GM19043 (cell line): ENCODE results near the gene SLC35G3.
"Not testable (repeated sequence)": the region's sequence is repeated elsewhere in the genome, so short reads cannot be mapped to it uniquely, and the experiment has no call there.

Experiments
- ATAC-seq: cut with Tn5 transposase; IDR thresholded peaks from one replicate; pipeline ENCODE4 v1.9.1; 2021; ENCODE audit warnings: low read depth; ENCODE audit not compliant: unreplicated experiment

Gene SLC35G3

GRCh38 chr17:35194001-35194400, at the start of gene SLC35G3:
TSS of gene SLC35G3 (minus strand) at chr17:35194393. CDS start at chr17:35194307, 86 bp downstream.
- not testable (repeated sequence) for ATAC-seq

- no peak for ATAC-seq
Measured at GRCh38 chr17:35243561-35244340, 49.6 kb upstream of the SLC35G3 start.

GRCh38 chr17:35242805-35243560, 48.8 kb upstream of the SLC35G3 start, which contains the start of gene SLFN5:
TSS of gene SLFN5 (plus strand) at chr17:35243072. CDS start at chr17:35258691, 15,619 bp downstream.
- ATAC-seq: peak; percentile 65

- ATAC-seq: peak; percentile 50
Measured at GRCh38 chr17:35242158-35242804, 48.1 kb upstream of the SLC35G3 start.

- no peak for ATAC-seq
Measured at GRCh38 chr17:35241520-35241919, 47.3 kb upstream of the SLC35G3 start.

- no peak for ATAC-seq
Measured at GRCh38 chr17:35240861-35241260, 46.7 kb upstream of the SLC35G3 start.

- ATAC-seq: no peak
Measured at GRCh38 chr17:35239823-35240222, 45.6 kb upstream of the SLC35G3 start.

GRCh38 chr17:35238821-35239220, 44.6 kb upstream of the SLC35G3 start:
- no peak for ATAC-seq

- no peak for ATAC-seq
Measured at GRCh38 chr17:35236821-35237220, 42.6 kb upstream of the SLC35G3 start.

- no peak for ATAC-seq
Measured at GRCh38 chr17:35235917-35236316, 41.7 kb upstream of the SLC35G3 start.

- ATAC-seq: no peak
Measured at GRCh38 chr17:35235289-35235688, 41.1 kb upstream of the SLC35G3 start.

GRCh38 chr17:35234315-35234714, 40.1 kb upstream of the SLC35G3 start:
- not testable (repeated sequence) for ATAC-seq

GRCh38 chr17:35229638-35230037, 35.4 kb upstream of the SLC35G3 start:
- no peak for ATAC-seq

GRCh38 chr17:35227546-35227945, 33.4 kb upstream of the SLC35G3 start:
- no peak for ATAC-seq

GRCh38 chr17:35224436-35224835, 30.2 kb upstream of the SLC35G3 start:
- no peak for ATAC-seq

- ATAC-seq: no peak
Measured at GRCh38 chr17:35222452-35222851, 28.3 kb upstream of the SLC35G3 start.

- ATAC-seq: no peak
Measured at GRCh38 chr17:35218915-35219314, 24.7 kb upstream of the SLC35G3 start.

- ATAC-seq: no peak
Measured at GRCh38 chr17:35217107-35217506, 22.9 kb upstream of the SLC35G3 start.

GRCh38 chr17:35214631-35215273, 20.6 kb upstream of the SLC35G3 start:
- ATAC-seq: no peak

GRCh38 chr17:35214192-35214591, 20.0 kb upstream of the SLC35G3 start:
- ATAC-seq: no peak
